HepG2 (cell line): ENCODE data around the gene ITGB5. TPM values are rescaled to one million over a fixed set of nuclear protein-coding genes. Genes with fewer than 3 reads are reported as not detected.

ENCODE experiments used
- ATAC-seq: fragments of 200-7000 bp; cut with Tn5 transposase; 3 replicates; pipeline ENCODE4 v1.9.1; 2020; ENCODE audit warnings: mild to moderate bottlenecking, moderate library complexity
- BruUV-seq: library from RNA; stranded (reverse); fragments of 400-500 nt; replicated peaks from 2 replicates; lab custom pipeline; 2021; lab: Mats Ljungman, UMichigan
- CTCF ChIA-PET: fragments of 300-600 bp; formaldehyde crosslinking; extraction: SDS; loops from one replicate; lab custom pipeline; 2021; ENCODE audit warnings: low total read pairs, inconsistent platforms, low intra/inter-chr PET ratio; lab: Yijun Ruan, JAX
- POLR2A ChIA-PET: fragments of 350-600 bp; sonication (Branson Sonifier 250); formaldehyde crosslinking; loops from one replicate; lab custom pipeline; 2020; ENCODE audit warnings: antibody characterized with exemption, inconsistent platforms; lab: Yijun Ruan, JAX
- DNase-seq: peaks from one replicate; pipeline ENCODE4 v3.0.0-alpha.2; 2015; ENCODE audit warnings: low spot score
- FAIRE-seq: peaks from 3 replicates; lab custom pipeline; 2011; peaks lifted over from hg19 to GRCh38; lab: Jason Lieb, UNC
- H2AFZ ChIP-seq: one replicate; pipeline ENCODE4 v1.6.1; 2011; ENCODE audit warnings: low read length, inconsistent platforms
- H3K27ac ChIP-seq: fragments of 300-600 bp; 3 replicates; pipeline ENCODE4 v1.8.0; 2011; ENCODE audit warnings: mixed run types, mild to moderate bottlenecking, mixed read lengths, low read length, inconsistent platforms; ENCODE audit not compliant: insufficient read depth; ENCODE audit errors: extremely low read length
- H3K27me3 ChIP-seq, 2 experiments: fragments of 200-600 bp in 1 of 2; 2 replicates in 1 of 2; 3 replicates in 1 of 2; pipeline versions ENCODE4 v1.6.0 to v1.8.0; 2011; ENCODE audit warnings: low read length in 2 of 2, mild to moderate bottlenecking in 2 of 2, moderate library complexity in 2 of 2, inconsistent platforms in 1 of 2; ENCODE audit not compliant: insufficient read depth in 2 of 2, control insufficient read depth in 1 of 2
- H3K36me3 ChIP-seq, 2 experiments: fragments of 200-600 bp in 1 of 2; replicated peaks in 1 of 2; 2 replicates in 1 of 2; 3 replicates in 1 of 2; pipeline versions ENCODE4 v1.5.1 to v1.8.0; 2011; ENCODE audit warnings: low read length in 2 of 2, inconsistent platforms in 1 of 2; ENCODE audit not compliant: insufficient read depth in 2 of 2, control insufficient read depth in 1 of 2
- H3K4me1 ChIP-seq: 2 replicates; pipeline ENCODE4 v1.5.1; 2012; ENCODE audit warnings: low read length, inconsistent platforms; ENCODE audit not compliant: insufficient read depth
- H3K4me2 ChIP-seq: 2 replicates; pipeline ENCODE4 v1.6.0; 2011; ENCODE audit warnings: low read depth, low read length, inconsistent platforms
- H3K4me3 ChIP-seq, 3 experiments: fragments of 200-600 bp in 1 of 3; sonication (generic), shearing (Covaris generic) in 1 of 3; replicated peaks in 1 of 3; 2 replicates each; pipeline ENCODE4 v1.5.1; 2011 to 2016; ENCODE audit warnings: low read length in 3 of 3, inconsistent platforms in 2 of 3, low read depth in 2 of 3, mild to moderate bottlenecking in 2 of 3, control low read depth in 1 of 3, mixed read lengths in 1 of 3; ENCODE audit not compliant: insufficient read depth in 1 of 3
- H3K79me2 ChIP-seq: one replicate; pipeline ENCODE4 v1.6.1; 2011; ENCODE audit warnings: low read length, inconsistent platforms; ENCODE audit not compliant: insufficient read depth
- H3K9ac ChIP-seq: 2 replicates; pipeline ENCODE4 v1.6.0; 2011; ENCODE audit warnings: mild to moderate bottlenecking, low read depth, low read length, inconsistent platforms; ENCODE audit not compliant: insufficient read depth
- H3K9me3 ChIP-seq: 2 replicates; pipeline ENCODE4 v1.5.1; 2012; ENCODE audit warnings: mild to moderate bottlenecking, low read length
- H4K20me1 ChIP-seq: 2 replicates; pipeline ENCODE4 v1.6.0; 2011; ENCODE audit warnings: inconsistent platforms, mild to moderate bottlenecking, low read length, moderate library complexity; ENCODE audit not compliant: insufficient read depth
- CEBPG ChIP-seq: IDR thresholded peaks from 2 replicates; pipeline ENCODE4 v1.6.1; 2016
- EP300 ChIP-seq, 3 experiments: sonication (generic) in 1 of 3; formaldehyde crosslinking in 1 of 3; IDR thresholded peaks; 2 replicates each; pipeline versions ENCODE4 v1.5.1 to v1.6.1; 2011 to 2020; ENCODE audit warnings: low read depth in 2 of 3, low read length in 2 of 3, borderline replicate concordance in 1 of 3, improper control_type of control experiment in 1 of 3, mild to moderate bottlenecking in 1 of 3, missing genetic modification reagents in 1 of 3, moderate library complexity in 1 of 3
- FOSL2 ChIP-seq: sonication (generic); formaldehyde crosslinking; IDR thresholded peaks from 2 replicates; pipeline ENCODE4 v1.4.0; 2020; ENCODE audit warnings: missing genetic modification reagents
- FOXC1 ChIP-seq: sonication (generic); formaldehyde crosslinking; IDR thresholded peaks from 2 replicates; pipeline ENCODE4 v1.8.0; 2022; ENCODE audit warnings: mild to moderate bottlenecking, missing genetic modification reagents, borderline replicate concordance
- HNF4G ChIP-seq, 2 experiments: sonication (generic) in 1 of 2; formaldehyde crosslinking in 1 of 2; IDR thresholded peaks; 2 replicates each; pipeline versions ENCODE4 v1.4.0 to v1.6.1; 2011 to 2020; ENCODE audit warnings: borderline replicate concordance in 2 of 2, low read depth in 2 of 2, mild to moderate bottlenecking in 2 of 2, low read length in 1 of 2, missing genetic modification reagents in 1 of 2, moderate library complexity in 1 of 2
- IRF9 ChIP-seq: sonication (generic); formaldehyde crosslinking; IDR thresholded peaks from 2 replicates; pipeline ENCODE4 v1.8.0; 2022; ENCODE audit warnings: missing genetic modification reagents, mild to moderate bottlenecking, borderline replicate concordance
- KDM6A ChIP-seq: IDR thresholded peaks from 2 replicates; pipeline ENCODE4 v1.6.1; 2016; ENCODE audit warnings: low read depth
- PATZ1 ChIP-seq: sonication (generic); formaldehyde crosslinking; IDR thresholded peaks from 2 replicates; pipeline ENCODE4 v1.4.0; 2020; ENCODE audit warnings: missing genetic modification reagents
- RXRB ChIP-seq: IDR thresholded peaks from 2 replicates; pipeline ENCODE4 v1.6.1; 2016; ENCODE audit warnings: borderline replicate concordance, missing genetic modification reagents, missing compliant biosample characterization
- SOX5 ChIP-seq: IDR thresholded peaks from 2 replicates; pipeline ENCODE4 v1.6.1; 2016; ENCODE audit warnings: borderline replicate concordance
- SP5 ChIP-seq: IDR thresholded peaks from 2 replicates; pipeline ENCODE4 v1.6.1; 2016; ENCODE audit warnings: low read depth, borderline replicate concordance
- TBX2 ChIP-seq: sonication (generic); formaldehyde crosslinking; IDR thresholded peaks from 2 replicates; pipeline ENCODE4 v1.5.0; 2020; ENCODE audit warnings: missing genetic modification reagents, mild to moderate bottlenecking, borderline replicate concordance
- ZNF460 ChIP-seq: sonication (generic); formaldehyde crosslinking; IDR thresholded peaks from 2 replicates; pipeline ENCODE4 v1.5.1; 2020; ENCODE audit warnings: missing genetic modification reagents, mild to moderate bottlenecking, borderline replicate concordance
- ZNF558 ChIP-seq: sonication (generic); formaldehyde crosslinking; IDR thresholded peaks from 2 replicates; pipeline ENCODE4 v1.9.0; 2022; ENCODE audit warnings: mild to moderate bottlenecking, missing genetic modification reagents, borderline replicate concordance
- ZSCAN21 ChIP-seq: sonication (generic); formaldehyde crosslinking; IDR thresholded peaks from 2 replicates; pipeline ENCODE4 v1.8.0; 2022; ENCODE audit warnings: mild to moderate bottlenecking, missing genetic modification reagents, moderate library complexity, borderline replicate concordance
- WGBS: methylation state at CpG from one replicate; pipeline ENCODE4 v1.1.6; 2017; ENCODE audit warnings: low lambda C conversion rate; 5-methylcytosine and 5-hydroxymethylcytosine counted together
- in situ Hi-C: cut with HindIII; loops from 2 replicates; pipeline ENCODE4 v1.10.0; 2017; ENCODE audit warnings: low pct_unique_long_range_greater_than_20kb; ENCODE audit not compliant: extremely low pct_ligation_motif_present
- intact Hi-C: fragments of 100-400 bp; cut with micrococcal nuclease; formaldehyde crosslinking; loops from one replicate; pipeline ENCODE4 v1.10.0; 2022; ENCODE audit not compliant: unreplicated experiment
- polyA plus RNA-seq, 8 experiments: library from polyadenylated mRNA; depleted of rRNA in 3 of 8; stranded (reverse) in 7 of 8; unstranded in 1 of 8; fragments of >200 nt; fragmentation: Illumina TruSeq in 4 of 8; extraction: Trizol in 4 of 8; gene quantifications; 2 replicates each; pipeline versions ENCODE4 v1.2.1 to v1.2.3, GENCODE V29; 2011 to 2016; ENCODE audit warnings: low read depth in 4 of 8, missing spikeins in 1 of 8, mixed read lengths in 1 of 8; ENCODE audit not compliant: insufficient read depth in 1 of 8
- total RNA-seq, 5 experiments: library from RNA; depleted of rRNA; stranded (reverse); fragments of >200 nt; fragmentation: Illumina TruSeq; extraction: Trizol; gene quantifications; 2 replicates each; pipeline ENCODE4 v1.2.3, GENCODE V29; 2016; ENCODE audit warnings: low read depth in 1 of 5
- TF ChIP-seq, protein P1 (sequence below): IDR thresholded peaks from 2 replicates; pipeline ENCODE4 v1.6.1; 2016; ENCODE audit warnings: low read depth, borderline replicate concordance
- TF ChIP-seq, protein P2 (sequence below): sonication (generic); formaldehyde crosslinking; IDR thresholded peaks from 2 replicates; pipeline ENCODE4 v1.9.0; 2021; ENCODE audit warnings: missing genetic modification reagents, borderline replicate concordance

The ITGB5 gene
- total and polyA plus RNA-seq, 2 of the 13 experiments (the other 11 are each of a cell fraction or from before 2014, with no cell fraction given) = 74.1 to 343 TPM

GRCh38 chr3:124730941-124731297 is 156.2 kb downstream of the ITGB5 start:
- H3K79me2 ChIP-seq = peaks cover 52% of the 10 kb centered on the region
- H3K36me3 ChIP-seq = peaks cover 0 to 19% of the 10 kb centered on the region in 2 experiments; a peak in 3 of 5 replicates
- in situ Hi-C loops (loop anchor here (5.0 kb wide), 1 partner anchor 39 kb away; no protein-coding TSS in a partner anchor), intact Hi-C loops (loop anchor here (2.0 kb wide), 2 partner anchors 32 to 42 kb away; no protein-coding TSS in a partner anchor)
- peak; percentile 74 for DNase-seq
- FAIRE-seq = peak; percentile 39
- peaks cover 24% of the 10 kb centered on the region for H4K20me1 ChIP-seq
- POLR2A ChIA-PET = interaction anchor here (0.6 to 3.7 kb wide), 21 partner anchors 8 to 270 kb away, joined by 3 to 83 read pairs (median 5); no protein-coding TSS in a partner anchor
- no peak overlapping the region for H2AFZ ChIP-seq
- H3K4me3 ChIP-seq = peak overlapping the region; percentile 75 to 92 (median 88)
- peaks cover 43% of the 10 kb centered on the region for H3K4me1 ChIP-seq
- WGBS = 2% methylated on average over 13 of the region's 13 CpGs
- peak; percentile 79 for ATAC-seq
- CTCF ChIA-PET = interaction anchor here (1.3 kb wide), 1 partner anchor 42 kb away, joined by 3 read pairs; no protein-coding TSS in a partner anchor
- H3K27me3 ChIP-seq = no peaks in the 10 kb centered on the region; a peak in 1 of 5 replicates
- no peaks in the 10 kb centered on the region for H3K9me3 ChIP-seq
- H3K27ac ChIP-seq = peak overlapping the region; percentile 98
- H3K4me2 ChIP-seq = peak overlapping the region; percentile 82
- H3K9ac ChIP-seq = peak overlapping the region; percentile 95
- no TSS peak for BruUV-seq
- TF ChIP-seq HNF4G (IDR thresholded peaks at IDR 0.05; ENCODE audit: borderline replicate concordance, low read depth, low read length) = 0 out of 2 replicates have a peak, but pooled peaks have one; percentile 30
- TF ChIP-seq HNF4G (CRISPR knock-in tag; IDR thresholded peaks at IDR 0.05; ENCODE audit: borderline replicate concordance, low read depth) = no peak
- TF ChIP-seq, protein P1, sequence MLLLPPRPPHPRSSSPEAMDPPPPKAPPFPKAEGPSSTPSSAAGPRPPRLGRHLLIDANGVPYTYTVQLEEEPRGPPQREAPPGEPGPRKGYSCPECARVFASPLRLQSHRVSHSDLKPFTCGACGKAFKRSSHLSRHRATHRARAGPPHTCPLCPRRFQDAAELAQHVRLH (CRISPR knock-in tag) = no peak
- no peak; a peak in 1 of 4 replicates for TF ChIP-seq EP300 (IDR thresholded peaks at IDR 0.05; ENCODE audit: low read depth in 2 of 2, low read length in 2 of 2)
- TF ChIP-seq EP300 (CRISPR knock-in tag; IDR thresholded peaks at IDR 0.05; ENCODE audit: borderline replicate concordance) = 0 out of 2 replicates have a peak, but pooled peaks have one; percentile 19
- peak; percentile 62; the same call in 1 of the 2 replicates for TF ChIP-seq TBX2 (CRISPR knock-in tag)
- peak; percentile 87 for TF ChIP-seq CEBPG (CRISPR knock-in tag)
- peak; percentile 82 for TF ChIP-seq RXRB (CRISPR knock-in tag)
- peak; percentile 71 for TF ChIP-seq FOSL2 (CRISPR knock-in tag)
- TF ChIP-seq PATZ1 (CRISPR knock-in tag) = peak; percentile 59
- TF ChIP-seq KDM6A = 0 out of 2 replicates have a peak, but pooled peaks have one; percentile 24
- TF ChIP-seq, protein P2, sequence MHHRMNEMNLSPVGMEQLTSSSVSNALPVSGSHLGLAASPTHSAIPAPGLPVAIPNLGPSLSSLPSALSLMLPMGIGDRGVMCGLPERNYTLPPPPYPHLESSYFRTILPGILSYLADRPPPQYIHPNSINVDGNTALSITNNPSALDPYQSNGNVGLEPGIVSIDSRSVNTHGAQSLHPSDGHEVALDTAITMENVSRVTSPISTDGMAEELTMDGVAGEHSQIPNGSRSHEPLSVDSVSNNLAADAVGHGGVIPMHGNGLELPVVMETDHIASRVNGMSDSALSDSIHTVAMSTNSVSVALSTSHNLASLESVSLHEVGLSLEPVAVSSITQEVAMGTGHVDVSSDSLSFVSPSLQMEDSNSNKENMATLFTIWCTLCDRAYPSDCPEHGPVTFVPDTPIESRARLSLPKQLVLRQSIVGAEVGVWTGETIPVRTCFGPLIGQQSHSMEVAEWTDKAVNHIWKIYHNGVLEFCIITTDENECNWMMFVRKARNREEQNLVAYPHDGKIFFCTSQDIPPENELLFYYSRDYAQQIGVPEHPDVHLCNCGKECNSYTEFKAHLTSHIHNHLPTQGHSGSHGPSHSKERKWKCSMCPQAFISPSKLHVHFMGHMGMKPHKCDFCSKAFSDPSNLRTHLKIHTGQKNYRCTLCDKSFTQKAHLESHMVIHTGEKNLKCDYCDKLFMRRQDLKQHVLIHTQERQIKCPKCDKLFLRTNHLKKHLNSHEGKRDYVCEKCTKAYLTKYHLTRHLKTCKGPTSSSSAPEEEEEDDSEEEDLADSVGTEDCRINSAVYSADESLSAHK (CRISPR knock-in tag) = no peak
- 0 out of 2 replicates have a peak, but pooled peaks have one; percentile 40 for TF ChIP-seq IRF9 (CRISPR knock-in tag)
- TF ChIP-seq ZNF558 = 0 out of 2 replicates have a peak, but pooled peaks have one; percentile 63
- TF ChIP-seq FOXC1 (CRISPR knock-in tag) = no peak
- TF ChIP-seq ZSCAN21 (CRISPR knock-in tag) = no peak
- TF ChIP-seq SP5 (CRISPR knock-in tag) = peak; percentile 41; the same call in 1 of the 2 replicates
- peak; percentile 38; the same call in 1 of the 2 replicates for TF ChIP-seq SOX5 (CRISPR knock-in tag)
- TF ChIP-seq ZNF460 (CRISPR knock-in tag) = peak; percentile 100
